Measurements from ENCODE around the gene GRHL1.

The GRHL1 gene

DNA sequence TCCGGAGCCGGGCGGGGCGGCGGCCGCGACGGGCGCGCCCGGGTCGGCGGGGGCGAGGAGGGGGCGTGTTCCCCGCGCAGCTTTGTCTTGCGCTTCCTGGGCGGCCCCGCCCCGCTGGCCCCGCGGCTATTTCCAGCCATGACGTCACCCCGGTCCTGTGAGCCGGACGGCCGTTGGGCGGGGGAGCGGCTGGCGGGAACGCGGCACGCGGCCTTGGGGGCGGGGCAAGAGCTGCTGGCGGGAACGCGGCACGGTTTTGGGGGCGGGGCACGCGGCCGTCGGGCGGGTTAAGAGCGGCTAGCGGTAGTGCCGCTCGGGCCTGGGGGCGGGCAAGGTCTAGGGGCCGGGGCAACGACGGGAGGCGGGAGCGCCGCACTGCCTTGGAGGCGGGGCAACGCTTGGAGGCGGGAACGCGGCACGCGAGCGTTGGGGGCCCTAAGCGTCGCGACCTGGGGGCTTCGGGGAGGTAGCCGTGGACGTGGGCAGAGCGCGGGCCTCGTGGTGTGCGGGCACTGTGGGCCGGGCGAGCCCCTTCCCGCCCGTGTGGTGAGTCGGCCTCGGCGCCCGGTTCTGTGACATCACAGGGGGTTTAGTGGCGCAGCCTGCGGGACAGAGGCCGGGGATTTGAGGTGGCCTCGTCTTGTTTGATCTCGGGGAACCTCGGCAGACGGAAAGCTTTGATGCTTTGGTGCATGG lies 92.6 kb downstream of the GRHL1 start:
- peak; percentile 73 for DNase-seq

DNA sequence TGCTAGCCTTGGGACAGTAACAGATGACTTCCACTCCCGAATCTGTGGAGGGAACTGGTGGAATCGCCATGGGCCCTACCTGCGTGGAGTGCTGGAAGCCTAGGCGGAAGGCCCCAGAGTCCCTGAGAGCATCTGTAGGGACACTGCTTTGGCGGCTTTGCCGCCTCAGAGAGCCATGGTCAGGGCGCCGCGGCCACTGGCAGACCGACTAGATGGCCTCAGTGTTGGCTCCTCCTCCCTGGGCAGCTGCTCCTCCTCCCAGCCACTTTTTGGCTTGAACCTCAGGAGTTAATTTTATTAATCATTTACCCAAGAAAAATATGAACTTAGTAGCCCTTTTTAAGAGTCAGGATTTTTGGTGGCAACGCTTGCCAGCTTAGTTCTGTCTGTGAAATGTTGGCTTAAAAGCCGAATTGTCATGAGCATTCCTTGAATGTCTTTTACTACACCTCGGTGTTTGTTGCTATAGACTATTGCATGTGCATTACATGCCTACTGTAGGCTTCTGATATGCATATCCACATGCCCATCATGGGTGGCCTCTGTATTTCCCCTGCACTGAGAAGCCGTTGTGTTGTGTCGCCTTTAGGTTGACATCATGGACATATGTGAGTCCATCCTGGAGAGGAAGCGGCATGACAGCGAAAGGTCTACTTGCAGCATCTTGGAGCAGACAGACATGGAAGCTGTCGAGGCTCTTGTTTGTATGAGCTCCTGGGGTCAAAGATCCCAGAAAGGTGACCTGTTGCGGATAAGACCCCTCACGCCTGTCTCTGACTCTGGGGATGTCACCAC lies 94.3 kb downstream of the GRHL1 start:
- DNase-seq: no peak

DNA sequence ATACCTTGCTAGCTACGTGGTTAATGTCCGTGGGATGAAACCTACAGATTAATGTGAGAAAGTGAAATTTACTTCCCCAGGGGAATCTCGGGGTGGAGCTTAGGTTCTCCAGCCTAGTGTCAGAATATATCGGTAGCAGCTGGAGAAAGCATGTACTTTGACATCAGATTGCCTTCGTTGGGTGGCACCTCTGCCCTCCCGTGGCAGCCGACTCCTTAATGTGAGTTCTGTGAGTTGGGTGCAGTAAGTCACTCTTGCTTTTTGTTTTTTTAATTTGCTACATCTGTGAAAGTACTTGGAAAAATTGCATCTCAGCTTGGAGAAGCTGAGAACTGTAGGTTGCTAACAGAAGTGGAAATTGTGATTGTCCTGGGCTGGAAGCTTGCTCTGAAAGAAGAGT lies 95.4 kb downstream of the GRHL1 start:
- no peak for DNase-seq

DNA sequence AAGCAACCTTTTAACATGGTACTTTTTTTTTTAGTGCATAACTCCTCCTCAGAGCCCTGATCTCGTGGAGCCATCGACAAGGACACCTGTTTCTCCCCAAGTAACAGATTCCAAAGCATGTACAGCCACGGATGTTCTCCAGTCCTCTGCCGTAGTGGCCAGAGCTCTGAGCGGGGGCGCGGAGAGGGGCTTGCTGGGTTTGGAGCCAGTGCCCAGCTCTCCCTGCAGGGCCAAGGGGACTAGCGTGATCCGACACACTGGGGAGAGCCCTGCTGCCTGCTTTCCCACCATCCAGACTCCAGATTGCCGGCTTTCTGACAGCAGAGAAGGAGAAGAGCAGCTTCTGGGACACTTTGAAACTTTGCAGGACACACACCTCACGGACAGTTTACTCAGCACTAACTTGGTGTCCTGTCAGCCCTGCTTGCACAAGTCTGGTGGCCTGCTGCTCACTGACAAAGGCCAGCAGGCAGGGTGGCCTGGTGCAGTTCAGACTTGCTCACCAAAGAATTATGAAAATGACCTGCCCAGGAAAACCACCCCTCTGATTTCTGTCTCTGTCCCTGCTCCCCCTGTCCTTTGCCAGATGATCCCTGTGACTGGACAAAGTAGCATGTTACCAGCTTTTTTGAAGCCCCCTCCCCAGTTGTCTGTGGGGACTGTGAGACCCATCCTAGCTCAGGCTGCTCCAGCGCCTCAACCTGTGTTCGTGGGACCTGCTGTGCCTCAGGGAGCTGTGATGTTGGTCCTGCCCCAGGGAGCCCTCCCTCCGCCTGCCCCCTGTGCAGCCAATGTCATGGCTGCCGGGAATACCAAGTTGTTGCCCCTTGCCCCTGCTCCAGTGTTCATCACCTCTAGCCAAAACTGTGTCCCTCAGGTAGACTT lies 96.4 kb downstream of the GRHL1 start:
- no peak for DNase-seq

DNA sequence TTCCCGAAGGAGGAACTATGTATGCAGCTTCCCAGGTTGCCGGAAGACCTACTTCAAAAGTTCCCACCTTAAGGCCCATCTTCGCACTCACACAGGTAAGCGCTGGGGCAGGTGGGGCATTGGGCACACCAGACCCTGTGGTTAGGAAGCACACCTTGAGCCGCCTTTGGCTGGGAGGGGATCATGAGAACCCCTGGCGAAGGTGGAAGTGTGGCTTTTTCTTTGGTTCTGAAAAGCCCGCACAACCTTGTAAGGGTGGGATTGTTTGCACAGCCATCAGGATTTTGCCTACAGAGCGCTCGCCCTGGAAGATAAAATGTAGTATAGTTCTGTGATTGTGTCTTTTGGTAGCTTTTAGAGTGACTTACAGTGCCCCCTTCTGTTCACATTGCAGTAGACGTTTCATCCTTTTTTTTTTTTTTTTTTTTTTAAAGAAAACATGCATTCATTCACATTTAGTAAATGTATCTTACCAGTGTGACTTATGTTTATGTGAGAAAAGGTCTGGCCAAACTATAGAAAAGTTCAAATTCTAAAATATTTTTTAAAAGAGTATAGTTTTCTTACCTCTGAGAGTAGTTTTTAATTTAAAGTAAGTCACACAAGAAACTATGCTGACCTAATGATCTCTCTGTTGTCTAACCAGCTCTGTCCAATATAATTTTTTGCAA lies 97.1 kb downstream of the GRHL1 start:
- DNase-seq: no peak
